ENCODE measurements around the gene UVRAG.

DNA sequence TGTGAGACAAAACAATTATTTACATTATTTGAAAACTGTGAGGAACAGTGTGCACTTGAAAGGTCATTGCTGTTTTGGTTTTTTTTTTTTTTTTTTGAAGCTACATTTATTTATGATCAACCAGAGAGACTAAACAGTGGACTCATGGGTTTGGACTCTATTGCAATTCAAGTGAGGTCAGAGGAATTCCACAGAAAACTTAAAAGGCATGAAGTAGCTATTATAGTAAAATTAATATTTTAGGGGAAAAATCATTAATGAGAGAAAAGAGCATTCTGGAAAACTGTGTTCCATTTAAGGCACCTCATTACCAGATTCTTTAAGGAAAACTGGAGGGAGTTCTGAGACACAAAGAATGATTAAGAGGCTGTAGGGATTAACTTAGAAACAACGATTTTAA lies 288.4 kb downstream of the UVRAG start:
- TF ChIP-seq SUZ12 (IDR thresholded peaks at IDR 0.05; ENCODE audit: extremely low read depth, insufficient read depth, insufficient read length) (no peak), YY1 (IDR thresholded peaks at IDR 0.05; ENCODE audit: insufficient read depth, insufficient read length) (no peak)
